HepG2 (cell line): ENCODE measurements around the gene LRTM2. TPM values are rescaled to one million over a fixed set of nuclear protein-coding genes. Genes with fewer than 3 reads are reported as not detected.

Source experiments
- ATAC-seq: fragments of 200-7000 bp; cut with Tn5 transposase; 3 replicates; pipeline ENCODE4 v1.9.1; 2020; ENCODE audit warnings: mild to moderate bottlenecking, moderate library complexity
- BruUV-seq: library from RNA; stranded (reverse); fragments of 400-500 nt; replicated peaks from 2 replicates; lab custom pipeline; 2021; lab: Mats Ljungman, UMichigan
- CTCF ChIA-PET: fragments of 300-600 bp; formaldehyde crosslinking; extraction: SDS; loops from one replicate; lab custom pipeline; 2021; ENCODE audit warnings: low total read pairs, inconsistent platforms, low intra/inter-chr PET ratio; lab: Yijun Ruan, JAX
- POLR2A ChIA-PET: fragments of 350-600 bp; sonication (Branson Sonifier 250); formaldehyde crosslinking; loops from one replicate; lab custom pipeline; 2020; ENCODE audit warnings: antibody characterized with exemption, inconsistent platforms; lab: Yijun Ruan, JAX
- DNase-seq: peaks from one replicate; pipeline ENCODE4 v3.0.0-alpha.2; 2015; ENCODE audit warnings: low spot score
- FAIRE-seq: peaks from 3 replicates; lab custom pipeline; 2011; peaks lifted over from hg19 to GRCh38; lab: Jason Lieb, UNC
- H2AFZ ChIP-seq: one replicate; pipeline ENCODE4 v1.6.1; 2011; ENCODE audit warnings: low read length, inconsistent platforms
- H3K27ac ChIP-seq: fragments of 300-600 bp; 3 replicates; pipeline ENCODE4 v1.8.0; 2011; ENCODE audit warnings: mixed run types, mild to moderate bottlenecking, mixed read lengths, low read length, inconsistent platforms; ENCODE audit not compliant: insufficient read depth; ENCODE audit errors: extremely low read length
- H3K27me3 ChIP-seq, 2 experiments: fragments of 200-600 bp in 1 of 2; 2 replicates in 1 of 2; 3 replicates in 1 of 2; pipeline versions ENCODE4 v1.6.0 to v1.8.0; 2011; ENCODE audit warnings: low read length in 2 of 2, mild to moderate bottlenecking in 2 of 2, moderate library complexity in 2 of 2, inconsistent platforms in 1 of 2; ENCODE audit not compliant: insufficient read depth in 2 of 2, control insufficient read depth in 1 of 2
- H3K36me3 ChIP-seq, 2 experiments: fragments of 200-600 bp in 1 of 2; replicated peaks in 1 of 2; 2 replicates in 1 of 2; 3 replicates in 1 of 2; pipeline versions ENCODE4 v1.5.1 to v1.8.0; 2011; ENCODE audit warnings: low read length in 2 of 2, inconsistent platforms in 1 of 2; ENCODE audit not compliant: insufficient read depth in 2 of 2, control insufficient read depth in 1 of 2
- H3K4me1 ChIP-seq: 2 replicates; pipeline ENCODE4 v1.5.1; 2012; ENCODE audit warnings: low read length, inconsistent platforms; ENCODE audit not compliant: insufficient read depth
- H3K4me2 ChIP-seq: 2 replicates; pipeline ENCODE4 v1.6.0; 2011; ENCODE audit warnings: low read depth, low read length, inconsistent platforms
- H3K4me3 ChIP-seq, 3 experiments: fragments of 200-600 bp in 1 of 3; sonication (generic), shearing (Covaris generic) in 1 of 3; replicated peaks in 1 of 3; 2 replicates each; pipeline ENCODE4 v1.5.1; 2011 to 2016; ENCODE audit warnings: low read length in 3 of 3, inconsistent platforms in 2 of 3, low read depth in 2 of 3, mild to moderate bottlenecking in 2 of 3, control low read depth in 1 of 3, mixed read lengths in 1 of 3; ENCODE audit not compliant: insufficient read depth in 1 of 3
- H3K79me2 ChIP-seq: one replicate; pipeline ENCODE4 v1.6.1; 2011; ENCODE audit warnings: low read length, inconsistent platforms; ENCODE audit not compliant: insufficient read depth
- H3K9ac ChIP-seq: 2 replicates; pipeline ENCODE4 v1.6.0; 2011; ENCODE audit warnings: mild to moderate bottlenecking, low read depth, low read length, inconsistent platforms; ENCODE audit not compliant: insufficient read depth
- H3K9me3 ChIP-seq: 2 replicates; pipeline ENCODE4 v1.5.1; 2012; ENCODE audit warnings: mild to moderate bottlenecking, low read length
- H4K20me1 ChIP-seq: 2 replicates; pipeline ENCODE4 v1.6.0; 2011; ENCODE audit warnings: inconsistent platforms, mild to moderate bottlenecking, low read length, moderate library complexity; ENCODE audit not compliant: insufficient read depth
- AGO1 ChIP-seq: fragments of 200-400 bp; formaldehyde crosslinking; IDR thresholded peaks from 2 replicates; pipeline ENCODE4 v1.6.1; 2017; ENCODE audit warnings: mild to moderate bottlenecking, low read depth, low read length, moderate library complexity; ENCODE audit not compliant: poor library complexity, severe bottlenecking
- AGO2 ChIP-seq: fragments of 200-400 bp; formaldehyde crosslinking; optimal IDR thresholded peaks from 2 replicates; pipeline ENCODE3; 2017; ENCODE audit warnings: mild to moderate bottlenecking, low read depth, low read length, moderate library complexity
- CEBPG ChIP-seq: IDR thresholded peaks from 2 replicates; pipeline ENCODE4 v1.6.1; 2016
- KDM3A ChIP-seq: IDR thresholded peaks from 2 replicates; pipeline ENCODE4 v1.6.1; 2018; ENCODE audit warnings: low read depth, missing compliant biosample characterization
- POLR2G ChIP-seq: fragments of 200-400 bp; formaldehyde crosslinking; IDR thresholded peaks from 2 replicates; pipeline ENCODE4 v1.6.1; 2018; ENCODE audit warnings: mild to moderate bottlenecking, low read depth, low read length, moderate library complexity
- RBM22 ChIP-seq: fragments of 200-400 bp; formaldehyde crosslinking; optimal IDR thresholded peaks from 2 replicates; pipeline ENCODE3; 2017; ENCODE audit warnings: mild to moderate bottlenecking, low read length, moderate library complexity
- ZKSCAN8 ChIP-seq: IDR thresholded peaks from 2 replicates; pipeline ENCODE4 v1.6.1; 2016; ENCODE audit warnings: borderline replicate concordance, missing genetic modification reagents, missing compliant biosample characterization
- ZNF317 ChIP-seq: sonication (generic); formaldehyde crosslinking; IDR thresholded peaks from 2 replicates; pipeline ENCODE4 v1.5.0; 2020; ENCODE audit warnings: mild to moderate bottlenecking, missing genetic modification reagents
- ZNF746 ChIP-seq: sonication (generic); formaldehyde crosslinking; IDR thresholded peaks from 2 replicates; pipeline ENCODE4 v1.8.0; 2022; ENCODE audit warnings: mild to moderate bottlenecking, missing genetic modification reagents
- ZNF776 ChIP-seq: sonication (generic); formaldehyde crosslinking; IDR thresholded peaks from 2 replicates; pipeline ENCODE4 v1.4.0; 2020; ENCODE audit warnings: mild to moderate bottlenecking, missing genetic modification reagents
- WGBS: methylation state at CpG from one replicate; pipeline ENCODE4 v1.1.6; 2017; ENCODE audit warnings: low lambda C conversion rate; 5-methylcytosine and 5-hydroxymethylcytosine counted together
- in situ Hi-C: cut with HindIII; loops from 2 replicates; pipeline ENCODE4 v1.10.0; 2017; ENCODE audit warnings: low pct_unique_long_range_greater_than_20kb; ENCODE audit not compliant: extremely low pct_ligation_motif_present
- intact Hi-C: fragments of 100-400 bp; cut with micrococcal nuclease; formaldehyde crosslinking; loops from one replicate; pipeline ENCODE4 v1.10.0; 2022; ENCODE audit not compliant: unreplicated experiment
- polyA plus RNA-seq, 8 experiments: library from polyadenylated mRNA; depleted of rRNA in 3 of 8; stranded (reverse) in 7 of 8; unstranded in 1 of 8; fragments of >200 nt; fragmentation: Illumina TruSeq in 4 of 8; extraction: Trizol in 4 of 8; gene quantifications; 2 replicates each; pipeline versions ENCODE4 v1.2.1 to v1.2.3, GENCODE V29; 2011 to 2016; ENCODE audit warnings: low read depth in 4 of 8, missing spikeins in 1 of 8, mixed read lengths in 1 of 8; ENCODE audit not compliant: insufficient read depth in 1 of 8
- total RNA-seq, 5 experiments: library from RNA; depleted of rRNA; stranded (reverse); fragments of >200 nt; fragmentation: Illumina TruSeq; extraction: Trizol; gene quantifications; 2 replicates each; pipeline ENCODE4 v1.2.3, GENCODE V29; 2016; ENCODE audit warnings: low read depth in 1 of 5

LRTM2 gene
- total and polyA plus RNA-seq, 2 of the 13 experiments (the other 11 are each of a cell fraction or from before 2014, with no cell fraction given), result 0.09 TPM; not detected in 1

- 88% methylated on average over 4 of the region's 6 CpGs for WGBS
- Histone ChIP-seq H3K27ac (no peak overlapping the region), H3K9me3 (no peaks in the 10 kb centered on the region), H3K9ac (no peak overlapping the region), H3K27me3 (no peaks in the 10 kb centered on the region), H3K4me2 (no peak overlapping the region), H4K20me1 (no peaks in the 10 kb centered on the region), H2AFZ (no peak overlapping the region), H3K79me2 (no peaks in the 10 kb centered on the region), H3K36me3 (peaks cover 0 to 13% of the 10 kb centered on the region in 2 experiments; a peak in 2 of 5 replicates), H3K4me3 (no peak overlapping the region), H3K4me1 (peaks cover 19% of the 10 kb centered on the region; the same call in 1 of the 2 replicates)
- no peak for TF ChIP-seq ZKSCAN8
- TF ChIP-seq ZNF746 (CRISPR knock-in tag), result no peak
- TF ChIP-seq KDM3A (CRISPR knock-in tag), result no peak
- TF ChIP-seq RBM22, result peak; percentile 35
- peak; percentile 59; the same call in 1 of the 2 replicates for TF ChIP-seq POLR2G
- DNase-seq, result no peak
- no peak for FAIRE-seq
- BruUV-seq, result TSS peak; percentile 43
- POLR2A ChIA-PET, result interaction anchor here (1.1 kb wide), 1 partner anchor 131 kb away, joined by 3 read pairs; no protein-coding TSS in a partner anchor
- in situ Hi-C loops (loop anchor here (5.0 kb wide), 2 partner anchors 140 to 145 kb away; no protein-coding TSS in a partner anchor), intact Hi-C loops (loop anchor here (5.0 kb wide), 1 partner anchor 100 kb away; the partner anchor contains the start of gene ADIPOR2)
- no peak for ATAC-seq
- CTCF ChIA-PET, result interaction anchor here (0.8 to 1.6 kb wide), 2 partner anchors 82 to 140 kb away, joined by 3 to 7 read pairs; no protein-coding TSS in a partner anchor
These were observed 28.0 kb upstream of the LRTM2 start for GRCh38 chr12:1792406-1792805.

- Histone ChIP-seq H3K36me3 (peaks cover 0 to under 1% of the 10 kb centered on the region in 2 experiments; a peak in 2 of 5 replicates), H3K79me2 (no peaks in the 10 kb centered on the region), H2AFZ (no peak overlapping the region), H4K20me1 (no peaks in the 10 kb centered on the region)
- no TSS peak for BruUV-seq
- in situ Hi-C loops, result loop anchor here (5.0 kb wide), 2 partner anchors 141 to 144 kb away; no protein-coding TSS in a partner anchor
- ATAC-seq (no peak), FAIRE-seq (no peak)
- TF ChIP-seq AGO1, result peak; percentile 24
- TF ChIP-seq ZNF317, result no peak
- TF ChIP-seq KDM3A (CRISPR knock-in tag), result no peak
- peak; percentile 91 for TF ChIP-seq AGO2
- TF ChIP-seq CEBPG (CRISPR knock-in tag), result no peak
- no peak for TF ChIP-seq ZNF776
- TF ChIP-seq, all 625 proteins: peak for 2
- Histone ChIP-seq H3K27me3 (no peaks in the 10 kb centered on the region), H3K4me1 (peaks cover 19% of the 10 kb centered on the region; the same call in 1 of the 2 replicates), H3K9me3 (no peaks in the 10 kb centered on the region), H3K4me3 (no peak overlapping the region), H3K27ac (no peak overlapping the region), H3K9ac (no peak overlapping the region), H3K4me2 (no peak overlapping the region)
- intact Hi-C loops, result loop anchor here (5.0 kb wide), 1 partner anchor 101 kb away; the partner anchor contains the start of gene ADIPOR2
- DNase-seq, result no peak
- ChIA-PET CTCF (interaction anchor here (0.8 to 3.3 kb wide), 2 partner anchors 141 to 145 kb away, joined by 3 to 88 read pairs; no protein-coding TSS in a partner anchor), POLR2A (no interaction called here)
- WGBS, result 97% methylated on average over 22 of the region's 26 CpGs
These were observed 26.7 kb upstream of the LRTM2 start for GRCh38 chr12:1793426-1794210.
